GM20000 (cell line): Measurements from ENCODE around the gene TSPO2.

ENCODE experiments used
- DNase-seq: peaks from one replicate; pipeline ENCODE4 v3.0.0; 2012; ENCODE audit warnings: low spot score
- CTCF ChIP-seq: IDR thresholded peaks from 2 replicates; pipeline ENCODE4 v1.5.1; 2012; ENCODE audit warnings: mild to moderate bottlenecking, control low read depth; ENCODE audit errors: extremely low read depth, missing control alignments

The TSPO2 gene

GRCh38 chr6:41051873-41052272 lies 9.6 kb downstream of the TSPO2 start:
- TF ChIP-seq CTCF: no peak
- DNase-seq: no peak

- DNase-seq: no peak
- TF ChIP-seq CTCF: no peak
Observed at GRCh38 chr6:41053041-41053440, 10.8 kb downstream of the TSPO2 start, which contains the start of gene APOBEC2. TSS of gene APOBEC2 (plus strand) at chr6:41053202. CDS start at chr6:41053348, 146 bp downstream.

GRCh38 chr6:41054511-41054910 lies 12.2 kb downstream of the TSPO2 start:
- no peak for DNase-seq
- TF ChIP-seq CTCF: no peak

GRCh38 chr6:41055149-41055548 lies 12.9 kb downstream of the TSPO2 start:
- TF ChIP-seq CTCF: no peak
- no peak for DNase-seq

- no peak for TF ChIP-seq CTCF
- no peak for DNase-seq
Observed at GRCh38 chr6:41056768-41057490, 14.7 kb downstream of the TSPO2 start.

GRCh38 chr6:41058783-41059181 lies 16.5 kb downstream of the TSPO2 start:
- DNase-seq: no peak
- TF ChIP-seq CTCF: no peak

GRCh38 chr6:41059556-41059955 lies 17.3 kb downstream of the TSPO2 start:
- no peak for DNase-seq
- no peak for TF ChIP-seq CTCF
